ENCODE data around the gene SAMD1.

GRCh38 chr19:14114854-14115253 lies 24.3 kb upstream of the SAMD1 start:
- TF ChIP-seq CTCF (IDR thresholded peaks at IDR 0.05) (peak in 3 of 4 experiments; percentile 56 to 63 (median 60)), POLR2A (IDR thresholded peaks at IDR 0.05) (no peak), POLR2AphosphoS5 (IDR thresholded peaks at IDR 0.05) (no peak), EP300 (IDR thresholded peaks at IDR 0.05) (no peak)

Data from sigmoid colon (tissue), 4 donors.